ENCODE measurements around the gene GSTM4. TPM values are rescaled to one million over a fixed set of nuclear protein-coding genes. Genes with fewer than 3 reads are reported as not detected.

Gene GSTM4
- total RNA-seq, 1 experiment from 2014 or later: 38.8 TPM

DNA sequence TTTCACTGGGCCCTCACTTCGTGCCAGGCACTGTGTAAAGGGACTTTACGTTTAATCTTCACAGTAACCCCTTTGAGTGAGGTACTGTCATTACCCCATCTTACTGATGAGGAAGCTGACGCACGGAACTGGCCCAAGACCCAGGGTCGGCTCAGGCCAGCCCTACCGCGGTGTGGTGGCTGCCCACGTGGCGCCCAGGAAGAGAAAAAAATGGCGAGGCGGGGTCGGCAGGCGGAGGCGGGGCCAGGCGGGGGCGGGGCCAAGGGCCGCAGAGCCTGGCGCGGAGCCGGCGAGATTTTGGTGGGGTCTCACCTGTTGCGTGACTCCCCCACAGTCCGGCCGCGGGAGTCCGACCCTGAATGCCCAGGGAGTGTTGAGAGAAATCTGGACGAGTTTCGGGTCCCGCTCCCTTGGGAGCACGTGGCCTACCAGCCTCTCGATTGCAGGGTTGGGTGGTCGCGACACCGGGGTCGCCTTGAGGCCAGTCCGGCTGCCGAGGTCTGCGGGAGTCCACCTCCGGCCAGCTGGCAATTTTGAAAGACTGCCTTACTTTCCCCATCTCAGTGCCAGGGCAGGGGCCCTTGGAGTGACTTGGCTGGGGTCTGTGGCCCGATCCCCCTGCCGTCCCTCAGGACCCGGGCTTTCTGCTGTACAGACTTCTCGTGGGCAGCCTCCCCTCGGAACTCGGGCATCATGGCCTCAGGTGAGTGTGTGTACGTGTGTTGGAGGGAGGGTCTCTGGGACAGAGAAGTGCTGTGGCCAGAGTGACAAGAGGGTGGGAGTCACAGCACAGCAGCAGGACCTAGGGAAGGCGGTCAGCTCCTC, 36.1 kb upstream of the GSTM4 start, which contains the start of the genes AMPD2 and GNAT2:
Gene AMPD2, plus strand, starts transcription at position 262 of the 825 bp plus-strand sequence. CDS start 1,339 bp downstream, outside the sequence.
Gene GNAT2, minus strand, starts transcription at position 41 of the 825 bp plus-strand sequence. CDS start 6,746 bp downstream, outside the sequence.
- H4K20me1 ChIP-seq (ENCODE audit: insufficient read depth): peaks cover 29% of the 10 kb centered on the region
- ChIA-PET POLR2A (ENCODE audit: unreplicated experiment) (interaction anchor here (0.6 to 0.9 kb wide), 3 partner anchors 39 to 578 kb away, joined by 4 to 5 read pairs (median 5); partner anchors contain the start of genes GNAI3 and WDR47), CTCF (interaction anchor here (1.5 kb wide), 1 partner anchor 71 kb away, joined by 3 read pairs; the partner anchor contains the start of gene GNAI3)
- TF ChIP-seq EZH2 (IDR thresholded peaks at IDR 0.05; ENCODE audit: low read depth) (no peak), CTCF (conservative IDR thresholded peaks at IDR 0.05) (no peak)
- peak; percentile 72 to 75 for DNase-seq
- H3F3A ChIP-seq (ENCODE audit: insufficient read depth, low read depth): peaks cover 44% of the 10 kb centered on the region
- H3K4me3 ChIP-seq: peak within 1 kb of the TSS; percentile 78
- BruUV-seq (replicated peaks): TSS peak; percentile 64
- H2AFZ ChIP-seq: peak within 1 kb of the TSS; percentile 97
- H3K4me1 ChIP-seq (replicated peaks; ENCODE audit: insufficient read depth): peaks cover 42% of the 10 kb centered on the region
- peak within 1 kb of the TSS; percentile 95 for H3K4me2 ChIP-seq
- peaks cover 63% of the 10 kb centered on the region for H3K79me2 ChIP-seq (ENCODE audit: low read depth)
- no peaks in the 10 kb centered on the region for H3K27me3 ChIP-seq (ENCODE audit: insufficient read depth, low read depth)
- H3K36me3 ChIP-seq (ENCODE audit: low read depth): no peaks in the 10 kb centered on the region
- no peaks in the 10 kb centered on the region for H3K9me3 ChIP-seq (ENCODE audit: insufficient read depth, low read depth)
- H3K27ac ChIP-seq: peak within 1 kb of the TSS; percentile 49
- intact Hi-C loops (cut with micrococcal nuclease; ENCODE audit: unreplicated experiment): loop anchor here (5.0 kb wide), 1 partner anchor 72 kb away; the partner anchor contains the start of gene GNAI3
- H3K9me2 ChIP-seq (ENCODE audit: insufficient read depth): no peaks in the 10 kb centered on the region

GRCh38 chr1:109620401-109620791, 35.5 kb upstream of the GSTM4 start:
- Histone ChIP-seq H3K9me2 (ENCODE audit: insufficient read depth) (no peaks in the 10 kb centered on the region), H3K27ac (peak overlapping the region; percentile 49), H3K4me3 (peak overlapping the region; percentile 78), H3K79me2 (ENCODE audit: low read depth) (peaks cover 63% of the 10 kb centered on the region), H3K4me2 (peak overlapping the region; percentile 95), H3F3A (ENCODE audit: insufficient read depth, low read depth) (peaks cover 44% of the 10 kb centered on the region), H3K4me1 (replicated peaks; ENCODE audit: insufficient read depth) (peaks cover 42% of the 10 kb centered on the region), H2AFZ (peak overlapping the region; percentile 97), H3K36me3 (ENCODE audit: low read depth) (no peaks in the 10 kb centered on the region), H3K9me3 (ENCODE audit: insufficient read depth, low read depth) (no peaks in the 10 kb centered on the region), H4K20me1 (ENCODE audit: insufficient read depth) (peaks cover 32% of the 10 kb centered on the region), H3K27me3 (ENCODE audit: insufficient read depth, low read depth) (no peaks in the 10 kb centered on the region)
- intact Hi-C loops (cut with micrococcal nuclease; ENCODE audit: unreplicated experiment): loop anchor here (5.0 kb wide), 1 partner anchor 73 kb away; the partner anchor contains the start of gene GNAI3
- ChIA-PET POLR2A (ENCODE audit: unreplicated experiment) (interaction anchor here (0.6 to 0.9 kb wide), 2 partner anchors 45 to 72 kb away, joined by 4 to 5 read pairs; partner anchors contain the start of gene GNAI3), CTCF (interaction anchor here (1.5 kb wide), 1 partner anchor 72 kb away, joined by 3 read pairs; the partner anchor contains the start of gene GNAI3)
- BruUV-seq (replicated peaks): no TSS peak
- no peak for TF ChIP-seq CTCF (conservative IDR thresholded peaks at IDR 0.05)
- no peak for TF ChIP-seq EZH2 (IDR thresholded peaks at IDR 0.05; ENCODE audit: low read depth)
- DNase-seq: peak; percentile 45 to 47

GRCh38 chr1:109620841-109621286, 35.0 kb upstream of the GSTM4 start:
- BruUV-seq (replicated peaks): no TSS peak
- no peak for TF ChIP-seq EZH2 (IDR thresholded peaks at IDR 0.05; ENCODE audit: low read depth)
- no peak for TF ChIP-seq CTCF (conservative IDR thresholded peaks at IDR 0.05)
- Histone ChIP-seq H3K4me3 (peak overlapping the region; percentile 78), H3K9me2 (ENCODE audit: insufficient read depth) (no peaks in the 10 kb centered on the region), H3K4me1 (replicated peaks; ENCODE audit: insufficient read depth) (peaks cover 42% of the 10 kb centered on the region), H4K20me1 (ENCODE audit: insufficient read depth) (peaks cover 34% of the 10 kb centered on the region), H2AFZ (peak overlapping the region; percentile 97), H3K27me3 (ENCODE audit: insufficient read depth, low read depth) (no peaks in the 10 kb centered on the region), H3K36me3 (ENCODE audit: low read depth) (no peaks in the 10 kb centered on the region), H3K4me2 (peak overlapping the region; percentile 95), H3K27ac (peak overlapping the region; percentile 49), H3K79me2 (ENCODE audit: low read depth) (peaks cover 63% of the 10 kb centered on the region), H3K9me3 (ENCODE audit: insufficient read depth, low read depth) (no peaks in the 10 kb centered on the region), H3F3A (ENCODE audit: insufficient read depth, low read depth) (peaks cover 43% of the 10 kb centered on the region)
- POLR2A ChIA-PET (ENCODE audit: unreplicated experiment): interaction anchor here (0.6 to 0.9 kb wide), 2 partner anchors 45 to 73 kb away, joined by 4 to 5 read pairs; partner anchors contain the start of gene GNAI3
- DNase-seq: peak; percentile 83 to 84
- CTCF ChIA-PET: interaction anchor here (1.5 kb wide), 1 partner anchor 72 kb away, joined by 3 read pairs; the partner anchor contains the start of gene GNAI3
- intact Hi-C loops (cut with micrococcal nuclease; ENCODE audit: unreplicated experiment): loop anchor here (5.0 kb wide), 1 partner anchor 74 kb away; the partner anchor contains the start of gene GNAI3

All from PC-9 (cell line).